DMS153 treated with DMSO at 0.1 percent for 48 hours (cell line): Measurements from ENCODE around the gene APOL1.
"Not testable (repeated sequence)": the region's sequence is repeated elsewhere in the genome, so short reads cannot be mapped to it uniquely, and the experiment has no call there.

Experiments used
- DNase-seq: peaks from one replicate; lab custom pipeline; 2025; ENCODE audit not compliant: unreplicated experiment; lab: John Stamatoyannopoulos, UW

APOL1 gene

DNA sequence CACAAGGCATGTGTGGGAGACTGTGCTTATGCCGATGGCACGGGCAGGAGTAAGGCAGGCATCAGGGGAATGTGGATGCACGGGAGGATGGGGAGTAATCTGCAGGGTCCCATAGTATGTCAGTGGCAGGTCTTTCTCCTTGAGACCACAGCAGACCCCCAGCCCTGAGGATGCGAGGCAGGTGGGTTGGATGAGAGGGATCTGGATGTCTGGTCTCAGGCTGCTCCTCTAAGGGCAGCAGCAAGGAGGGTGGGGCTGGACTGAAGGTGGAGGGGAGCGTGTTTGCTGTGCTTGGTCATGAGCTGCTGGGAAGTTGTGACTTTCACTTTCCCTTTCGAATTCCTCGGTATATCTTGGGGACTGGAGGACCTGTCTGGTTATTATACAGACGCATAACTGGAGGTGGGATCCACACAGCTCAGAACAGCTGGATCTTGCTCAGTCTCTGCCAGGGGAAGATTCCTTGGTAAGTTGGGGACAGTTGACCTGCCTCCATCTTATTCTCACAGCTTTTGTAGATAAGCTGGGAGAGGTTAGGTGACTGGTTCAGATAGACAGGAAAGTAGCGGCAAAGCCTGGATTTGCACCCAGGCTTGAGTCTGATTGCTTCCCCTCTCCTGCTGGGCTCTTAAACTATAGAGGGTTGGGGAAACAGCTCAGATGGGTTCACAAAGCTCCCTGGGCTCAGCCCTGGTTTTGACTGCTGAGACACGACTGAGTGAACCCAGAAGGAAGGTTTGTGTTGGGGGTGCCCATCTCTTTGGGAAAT is at the start of gene APOL1:
APOL1 (plus strand) TSS at position 380 of the 769 bp plus-strand sequence. CDS start 1,823 bp downstream, outside the sequence.
- no peak for DNase-seq

DNA sequence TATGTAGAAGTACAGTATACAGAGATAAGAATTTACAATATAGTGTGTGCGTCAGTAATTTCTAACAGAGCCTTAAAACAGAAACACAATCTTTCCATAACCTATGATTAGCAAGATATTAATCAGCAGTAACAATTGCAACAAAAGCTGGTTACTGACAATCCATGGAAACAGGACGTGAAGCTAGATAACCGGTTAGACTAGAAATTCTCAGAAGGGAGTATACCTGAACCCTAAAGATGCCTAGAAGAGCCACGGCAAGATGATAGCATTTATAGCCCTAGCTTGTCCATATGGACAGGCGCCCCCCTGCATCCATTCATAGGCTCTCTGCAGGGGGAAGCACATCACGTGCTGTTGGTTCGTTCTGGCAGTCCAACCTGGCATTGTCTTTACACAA is 49.5 kb upstream of the APOL1 start:
- not testable (repeated sequence) for DNase-seq

DNA sequence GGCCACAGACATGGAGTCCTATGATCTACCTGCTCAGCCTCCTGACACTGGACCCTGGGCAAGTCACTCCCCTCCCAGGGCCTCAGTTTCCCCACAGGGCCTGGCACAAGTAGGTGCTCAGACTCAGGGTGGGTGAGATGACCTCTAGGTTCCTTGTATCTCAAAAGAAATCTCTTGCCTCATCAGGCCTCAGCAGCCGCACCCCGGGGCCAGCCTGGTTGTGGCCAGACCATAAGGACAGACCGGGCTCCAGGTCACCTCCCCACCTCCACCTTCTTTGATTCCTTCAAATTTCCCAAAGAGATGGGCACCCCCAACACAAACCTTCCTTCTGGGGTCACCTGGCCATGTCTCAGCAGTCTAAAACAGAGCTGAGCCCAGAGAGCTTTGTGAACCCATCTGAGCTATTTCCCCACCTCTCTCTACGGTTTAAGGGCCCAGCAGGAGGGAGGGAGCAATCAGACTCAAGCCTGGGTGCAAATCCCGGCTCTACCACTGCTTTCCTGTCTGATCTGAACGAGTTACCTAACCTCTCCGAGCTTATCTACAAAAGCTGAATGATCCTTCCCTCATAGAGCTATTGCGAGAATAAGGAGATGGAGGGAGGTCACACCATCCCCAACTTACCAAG is 48.8 kb upstream of the APOL1 start:
- no peak for DNase-seq

- DNase-seq: no peak
Measured at GRCh38 chr22:36204632-36205015, 48.3 kb upstream of the APOL1 start.

- DNase-seq: not testable (repeated sequence)
Measured at GRCh38 chr22:36205573-36205972, 47.4 kb upstream of the APOL1 start.

DNA sequence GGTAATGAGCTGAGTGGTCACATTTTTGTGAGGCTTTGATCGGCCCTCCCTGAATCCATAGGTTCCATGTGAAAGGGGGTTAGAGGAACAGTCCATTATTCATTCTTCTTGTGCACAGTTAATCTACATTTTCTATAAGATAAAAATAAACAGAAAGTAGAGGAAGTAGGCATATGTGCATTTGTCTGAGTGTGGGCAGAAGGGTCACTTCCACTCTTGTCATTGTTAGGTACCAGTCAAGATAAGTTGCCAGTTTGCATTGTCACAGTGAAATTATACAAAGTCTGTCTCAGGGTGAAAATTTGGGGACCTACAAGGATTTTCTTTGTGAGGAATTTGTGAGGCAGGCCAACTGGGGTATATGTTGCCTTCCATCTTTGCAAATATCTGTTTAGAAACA is 46.7 kb upstream of the APOL1 start:
- DNase-seq: no peak

DNA sequence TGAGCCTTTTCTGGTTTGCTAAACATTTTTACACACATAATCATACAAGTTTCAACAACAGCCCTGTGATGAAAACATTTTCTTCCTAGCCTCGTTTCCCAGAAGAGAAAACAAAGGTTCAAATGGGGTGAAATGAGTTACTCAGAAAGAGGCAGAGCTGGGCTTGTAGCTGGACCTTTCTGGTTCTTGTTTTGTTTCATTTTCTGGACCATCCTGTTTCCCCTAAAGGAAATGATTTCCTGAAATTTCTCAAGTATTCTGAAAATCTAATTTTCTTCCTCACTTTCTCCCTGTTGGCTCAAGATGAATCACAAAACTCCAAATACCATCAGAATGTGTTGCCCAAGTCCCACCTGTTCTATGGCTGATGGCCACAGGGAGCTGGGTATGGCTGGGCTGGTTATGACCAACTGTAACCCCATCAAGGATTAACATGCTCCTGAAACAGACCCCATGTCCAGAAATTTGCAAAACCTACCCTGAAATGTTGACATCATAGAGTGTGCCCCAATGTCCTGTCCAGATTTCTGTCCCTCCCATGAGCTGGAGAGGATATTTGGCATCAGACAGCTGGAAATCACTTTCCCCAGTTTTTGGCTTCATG is 44.7 kb upstream of the APOL1 start:
- DNase-seq: no peak

DNA sequence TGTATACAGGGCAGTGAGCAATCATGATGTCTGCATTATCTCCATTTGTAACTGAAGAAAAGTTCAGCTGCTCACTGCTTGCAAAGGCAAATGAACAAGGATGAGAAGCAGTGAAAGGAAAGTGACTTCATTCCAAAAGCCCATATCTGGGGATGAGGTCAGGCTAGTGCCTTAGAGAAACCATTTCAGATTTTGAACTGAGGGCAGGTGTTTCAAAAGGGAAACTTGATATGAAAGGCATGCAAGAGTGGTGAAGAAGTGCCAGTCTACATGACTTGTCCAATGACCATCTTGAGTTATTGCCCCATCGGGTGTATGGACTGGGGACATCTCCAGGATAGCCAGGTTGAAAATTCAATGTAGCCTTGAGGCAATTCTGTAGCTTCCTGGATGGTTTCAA is 44.0 kb upstream of the APOL1 start:
- DNase-seq: no peak

DNA sequence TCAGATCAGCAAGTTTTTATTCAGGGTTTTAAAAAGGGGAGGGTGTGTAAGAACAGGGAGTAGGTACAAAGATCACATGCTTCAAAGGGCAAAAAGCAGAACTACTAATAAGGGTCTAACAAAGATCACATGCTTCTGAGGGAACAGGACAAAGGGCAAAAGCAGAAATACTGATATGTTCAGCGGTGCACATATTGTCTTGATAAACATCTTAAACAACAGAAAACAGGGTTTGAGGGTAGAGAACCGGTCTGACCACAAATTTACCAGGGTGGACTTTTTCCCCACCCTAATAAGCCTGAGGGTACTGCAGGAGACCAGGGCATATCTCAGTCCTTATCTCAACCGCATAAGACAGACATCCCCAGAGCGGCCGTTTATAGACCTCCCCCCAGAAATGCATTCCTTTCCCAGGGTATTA is 43.4 kb upstream of the APOL1 start:
- not testable (repeated sequence) for DNase-seq

DNA sequence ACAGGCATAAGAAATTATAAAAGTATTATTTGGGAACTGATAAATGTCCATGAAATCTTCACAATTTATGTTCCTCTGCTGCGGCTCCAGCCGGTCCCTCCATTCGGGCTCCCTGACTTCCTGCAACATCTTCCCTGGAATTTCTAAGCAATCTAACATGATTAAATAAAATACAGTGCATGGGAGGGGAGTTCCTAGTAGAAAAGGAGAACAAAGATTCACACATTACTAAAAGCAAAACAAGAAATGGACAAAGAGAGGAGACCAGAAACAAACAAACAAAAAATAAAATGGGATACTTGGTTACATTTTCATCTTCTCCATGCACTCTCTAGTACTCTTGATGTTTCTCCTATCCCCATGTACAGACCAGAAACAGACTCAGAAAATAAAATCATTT is 42.7 kb upstream of the APOL1 start:
- no peak for DNase-seq

DNA sequence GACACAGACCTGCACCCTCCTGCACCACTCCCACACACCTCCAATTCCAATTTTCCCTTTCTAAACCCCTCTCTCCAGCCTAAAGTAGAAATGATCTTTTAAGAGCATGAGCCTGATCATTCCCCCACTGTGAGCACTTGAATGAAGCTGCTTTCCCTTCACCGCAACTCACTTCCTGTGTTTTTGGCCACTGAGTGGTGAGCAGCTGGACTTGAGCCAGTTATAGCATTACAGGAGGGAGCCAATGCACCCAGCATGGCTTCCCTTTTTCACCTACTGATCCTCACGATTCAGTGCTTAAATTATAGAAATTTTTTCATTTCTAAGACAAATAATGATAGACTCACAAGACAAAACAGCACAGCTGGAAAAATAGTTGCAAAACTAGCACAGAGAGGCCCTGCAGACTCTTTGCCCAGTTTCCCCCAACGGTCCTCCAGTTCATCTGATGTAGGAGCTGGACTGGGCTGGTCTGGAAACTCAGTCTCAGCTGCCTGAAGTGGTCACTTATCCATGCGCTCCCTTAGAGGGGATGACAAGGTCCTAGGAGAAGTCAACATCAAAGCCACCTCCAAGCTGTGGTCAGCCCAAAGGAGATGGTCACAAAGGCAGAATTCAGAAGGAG is 41.6 kb upstream of the APOL1 start:
- peak; percentile 14 for DNase-seq

GRCh38 chr22:36212901-36213300 is 40.0 kb upstream of the APOL1 start:
- DNase-seq: no peak

- DNase-seq: no peak
Measured at GRCh38 chr22:36213586-36213985, 39.3 kb upstream of the APOL1 start.

DNA sequence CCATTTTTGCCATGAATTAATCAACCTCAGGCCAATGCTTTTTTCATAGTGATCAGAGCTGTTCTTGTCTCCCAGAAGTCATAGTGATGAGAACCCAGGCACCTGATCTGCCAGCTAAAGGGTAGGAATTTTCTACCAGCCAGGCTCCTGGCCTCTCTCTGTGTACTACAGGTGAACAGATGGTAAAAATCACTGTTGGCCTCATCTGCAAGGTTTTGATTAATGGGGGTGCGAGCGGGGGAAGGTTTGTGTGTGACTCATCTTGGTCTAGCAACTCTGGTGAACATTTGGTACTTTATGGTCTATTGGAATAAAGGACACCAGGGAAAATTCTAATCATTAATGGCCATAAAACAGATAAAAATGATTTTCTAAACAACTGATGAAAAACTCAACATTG is 37.0 kb upstream of the APOL1 start:
- DNase-seq: no peak

- DNase-seq: no peak
Measured at GRCh38 chr22:36218648-36219193, 34.2 kb upstream of the APOL1 start.

DNA sequence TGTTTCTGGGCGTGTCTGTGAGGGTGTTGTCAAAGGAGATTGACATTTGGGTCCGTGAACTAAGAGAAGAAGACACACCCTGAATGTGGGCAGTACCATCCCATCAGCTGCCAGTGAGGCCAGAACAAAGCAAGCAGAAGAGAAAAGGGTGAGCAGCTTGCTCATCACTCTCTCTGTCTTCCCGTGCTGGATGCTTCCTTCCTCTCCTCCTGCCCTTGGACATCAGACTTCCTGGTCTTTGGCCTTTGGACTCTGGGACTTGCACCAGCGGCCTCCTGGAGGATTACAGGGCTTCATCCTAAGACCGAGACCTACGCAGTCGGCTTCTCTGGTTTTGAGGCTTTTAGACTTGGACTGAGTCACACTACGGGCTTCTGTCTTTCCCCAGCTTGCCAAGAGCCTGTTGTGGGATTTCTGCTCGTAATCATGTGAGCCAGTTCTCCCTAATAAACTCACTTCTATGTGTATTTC is 32.4 kb upstream of the APOL1 start:
- DNase-seq: peak; percentile 59

DNA sequence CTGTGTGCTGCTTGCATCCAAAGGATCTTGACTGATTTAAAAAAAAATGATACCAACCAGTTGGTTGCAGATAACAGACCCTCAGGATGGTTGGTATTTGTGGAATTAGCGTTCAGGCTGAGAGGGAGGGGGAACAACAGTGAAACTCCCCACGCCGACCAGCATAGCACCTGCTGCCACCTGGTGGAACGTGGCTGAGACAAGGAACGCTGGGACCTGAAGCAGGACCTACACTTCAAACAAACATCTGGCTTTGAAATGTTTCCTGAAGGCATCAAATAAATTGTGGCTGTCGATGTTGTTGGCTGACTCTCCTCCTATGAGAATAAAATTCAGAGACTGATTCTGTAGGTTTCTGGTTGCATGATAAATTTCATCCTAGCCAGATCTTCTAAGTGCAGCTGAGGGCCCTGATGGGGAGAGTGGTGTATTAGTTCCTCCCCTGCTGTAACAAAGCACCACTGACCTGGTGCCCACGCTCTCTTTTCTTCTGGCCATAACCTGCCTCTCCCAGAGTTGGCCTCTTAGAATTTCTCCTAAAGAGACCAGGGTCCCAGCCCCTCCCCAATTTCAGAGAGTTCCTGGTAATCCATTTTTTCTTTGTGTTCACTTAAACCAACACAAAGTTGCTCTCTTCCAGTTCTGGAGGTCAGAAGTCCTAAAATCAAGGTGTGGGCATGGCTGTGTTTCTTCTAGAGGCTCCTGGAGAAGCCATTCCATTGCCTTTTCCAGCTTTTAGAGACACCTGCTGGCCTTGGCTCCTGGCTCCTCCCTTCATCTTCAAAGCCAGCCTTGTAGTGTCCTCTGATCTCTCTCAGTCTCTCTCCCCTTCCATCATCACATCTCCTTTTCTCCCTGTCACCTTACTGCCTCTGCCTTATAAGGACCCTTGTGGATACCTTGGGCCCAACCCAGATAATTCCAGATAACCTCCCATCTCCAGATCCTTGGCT is 30.9 kb upstream of the APOL1 start:
- peak; percentile 51 for DNase-seq

- no peak for DNase-seq
Measured at GRCh38 chr22:36222887-36223450, 30.0 kb upstream of the APOL1 start.

DNA sequence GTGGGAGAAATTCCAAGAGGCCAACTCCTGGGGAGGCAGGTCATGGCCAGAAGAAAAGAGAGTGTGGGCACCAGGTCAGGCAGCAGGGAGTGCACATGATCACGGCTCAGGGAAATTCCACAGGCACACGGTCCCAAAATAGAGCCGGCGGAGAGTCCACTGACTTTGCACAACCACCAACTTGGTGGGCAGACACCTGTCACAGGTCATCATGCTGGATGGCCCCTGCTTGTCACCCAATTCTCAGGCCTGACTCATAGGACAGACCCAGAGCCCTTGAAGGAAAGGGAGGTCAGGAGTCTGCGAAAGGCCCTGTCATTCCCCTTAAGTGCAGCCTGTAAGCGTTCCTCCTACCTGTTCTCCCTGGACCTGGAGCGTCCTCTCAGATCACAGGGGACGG is 29.4 kb upstream of the APOL1 start:
- DNase-seq: no peak

- DNase-seq: no peak
Measured at GRCh38 chr22:36224245-36224644, 28.7 kb upstream of the APOL1 start.
